Activated naive CD4-positive, alpha-beta T cell treated with anti-CD3 and anti-CD28 coated beads, Interleukin-2, amount 10 ng/mL, durations not matched to agents 7 days and 5 days (primary cell): ENCODE measurements around the gene SORCS2.

Experiments
- CTCF ChIA-PET: fragments of 350-600 bp; sonication (Branson Sonifier 250); formaldehyde crosslinking; loops from one replicate; lab custom pipeline; 2021; ENCODE audit warnings: antibody characterized with exemption; lab: Charles Lee
- DNase-seq: peaks from one replicate; pipeline ENCODE4 v3.0.0-alpha.2; 2020
- H3K27ac Mint-ChIP-seq: one replicate; pipeline ENCODE4 v1.8.0; 2021; ENCODE audit warnings: mild to moderate bottlenecking, moderate library complexity, mixed read lengths
- H3K27me3 Mint-ChIP-seq: one replicate; pipeline ENCODE4 v1.8.0; 2021; ENCODE audit warnings: mild to moderate bottlenecking, mixed read lengths
- H3K36me3 Mint-ChIP-seq: one replicate; pipeline ENCODE4 v1.8.0; 2021; ENCODE audit warnings: mixed read lengths
- H3K4me1 Mint-ChIP-seq: one replicate; pipeline ENCODE4 v1.8.0; 2021; ENCODE audit warnings: mixed read lengths
- H3K4me3 Mint-ChIP-seq: one replicate; pipeline ENCODE4 v1.8.0; 2021; ENCODE audit warnings: mild to moderate bottlenecking, moderate library complexity, mixed read lengths
- H3K9me3 Mint-ChIP-seq: one replicate; pipeline ENCODE4 v1.8.0; 2021; ENCODE audit warnings: mixed read lengths

SORCS2 gene

DNA sequence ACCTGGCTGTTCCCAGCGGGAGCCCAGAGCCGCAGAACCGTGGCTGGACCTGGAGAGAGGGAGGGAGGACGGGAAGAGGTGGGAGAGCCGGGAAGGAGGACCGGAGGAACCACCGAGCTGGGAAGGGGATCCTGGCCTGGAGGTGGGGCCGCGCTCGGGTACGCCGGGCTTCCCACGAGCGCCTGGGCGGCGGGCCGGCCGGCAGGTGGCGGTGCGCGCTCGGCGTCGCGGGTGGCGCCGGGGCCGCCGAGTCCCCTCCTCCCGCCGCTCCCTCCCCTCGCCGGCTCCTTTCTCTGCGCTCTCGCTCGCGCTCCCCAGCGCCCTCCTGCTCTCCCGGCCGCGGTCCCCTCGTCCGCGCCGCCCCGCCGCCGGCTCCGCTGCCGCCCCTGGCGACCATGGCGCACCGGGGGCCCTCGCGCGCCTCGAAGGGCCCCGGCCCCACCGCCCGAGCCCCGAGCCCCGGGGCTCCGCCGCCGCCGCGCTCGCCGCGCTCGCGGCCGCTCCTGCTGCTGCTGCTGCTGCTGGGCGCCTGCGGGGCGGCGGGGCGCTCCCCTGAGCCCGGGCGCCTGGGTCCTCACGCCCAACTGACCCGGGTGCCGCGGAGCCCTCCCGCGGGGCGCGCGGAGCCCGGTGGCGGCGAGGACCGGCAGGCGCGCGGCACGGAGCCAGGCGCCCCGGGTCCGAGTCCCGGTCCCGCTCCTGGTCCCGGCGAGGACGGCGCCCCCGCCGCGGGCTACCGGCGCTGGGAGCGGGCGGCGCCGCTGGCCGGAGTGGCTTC is at the start of gene SORCS2:
TSS of gene SORCS2 (plus strand) at position 287 of the 778 bp plus-strand sequence.
- Mint-ChIP-seq H3K4me3 (peak within 1 kb of the TSS; percentile 54), H3K9me3 (no peaks in the 10 kb centered on the region), H3K27ac (no peak within 1 kb of the TSS), H3K36me3 (no peaks in the 10 kb centered on the region), H3K27me3 (peaks cover 95% of the 10 kb centered on the region), H3K4me1 (no peaks in the 10 kb centered on the region)
- CTCF ChIA-PET, result interaction anchor here (0.7 to 3.1 kb wide), 6 partner anchors 9 to 610 kb away, joined by 3 to 9 read pairs (median 4); no protein-coding TSS in a partner anchor
- peak; percentile 66 for DNase-seq

DNA sequence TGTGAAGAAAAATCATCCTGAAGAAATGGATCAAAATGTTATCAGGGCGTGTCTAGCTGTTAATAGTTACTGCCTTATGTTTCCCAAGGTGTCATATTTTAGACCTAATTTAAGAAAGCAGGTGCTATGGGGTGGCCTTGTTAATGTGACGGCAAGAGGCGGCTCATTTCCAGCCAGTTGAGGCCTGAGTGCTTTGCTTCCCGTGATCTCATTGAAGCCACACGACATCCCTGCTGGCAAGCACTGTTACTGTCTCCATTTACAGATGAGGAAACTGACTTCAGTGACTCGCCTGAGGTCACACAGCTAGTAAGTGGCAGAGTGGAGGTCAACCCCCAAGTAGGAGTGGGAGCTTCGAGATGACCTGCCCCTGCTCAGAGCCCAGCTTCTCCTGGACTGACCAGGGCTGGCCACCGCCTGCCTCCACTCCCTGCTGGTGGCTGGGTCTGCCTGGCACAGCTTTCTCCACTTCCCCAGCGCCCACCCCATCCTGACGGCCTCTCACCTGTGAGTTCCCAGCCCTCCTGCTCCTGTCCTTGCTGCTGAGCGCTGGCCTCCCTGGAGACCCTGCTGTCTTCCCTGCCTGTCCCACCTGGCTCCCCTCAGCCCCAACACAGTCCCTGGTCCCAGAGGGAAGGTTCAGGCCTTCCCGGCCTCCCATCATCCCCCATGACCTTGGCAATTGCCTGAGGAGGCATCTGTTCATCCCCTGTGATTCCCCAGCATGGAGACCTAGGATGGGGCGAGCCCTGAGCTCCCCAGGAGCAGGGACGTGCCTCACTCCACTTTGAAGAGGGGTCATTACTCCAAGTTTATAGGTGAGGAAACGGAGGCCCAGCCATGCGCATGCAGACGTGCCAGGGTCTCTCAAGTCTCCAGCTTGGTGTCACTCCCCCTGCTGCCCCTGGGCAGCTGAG is 47.7 kb upstream of the SORCS2 start:
- Mint-ChIP-seq H3K4me1 (no peaks in the 10 kb centered on the region), H3K4me3 (no peak overlapping the region), H3K36me3 (no peaks in the 10 kb centered on the region), H3K9me3 (no peaks in the 10 kb centered on the region), H3K27ac (no peak overlapping the region), H3K27me3 (peaks cover 15% of the 10 kb centered on the region)
- DNase-seq, result no peak
- CTCF ChIA-PET, result no interaction called here

DNA sequence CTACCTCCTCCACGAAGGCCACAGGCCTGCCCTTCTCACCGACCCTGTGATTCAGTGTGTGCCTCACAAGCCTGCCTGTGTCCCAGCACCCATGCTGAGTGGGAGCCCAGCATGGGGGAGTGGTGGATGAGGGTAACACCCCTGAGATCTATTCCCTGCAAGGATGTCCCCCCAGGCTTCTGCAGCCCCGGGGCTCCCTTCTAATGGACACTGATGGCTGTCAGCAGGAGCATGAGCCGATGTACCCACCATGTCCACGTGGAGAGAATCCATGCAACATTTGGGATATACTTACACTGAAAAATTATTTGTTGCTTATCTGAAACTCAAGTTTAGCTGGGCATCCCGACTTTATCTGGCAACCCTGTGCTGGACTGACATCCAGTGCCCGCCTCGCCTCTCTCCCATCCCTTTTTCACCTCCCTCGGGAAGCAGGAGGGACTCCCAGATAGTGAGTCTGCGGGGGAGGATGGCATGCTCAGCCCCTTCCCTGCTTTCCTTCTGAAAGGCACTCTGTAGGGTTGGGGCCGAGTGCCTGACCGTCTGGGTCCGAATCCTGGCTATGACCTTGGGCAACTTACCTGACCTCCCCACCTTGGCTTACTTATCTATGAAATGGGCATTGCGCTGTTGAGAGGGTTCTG is 46.9 kb upstream of the SORCS2 start:
- H3K9me3 Mint-ChIP-seq, result no peaks in the 10 kb centered on the region
- CTCF ChIA-PET, result no interaction called here
- no peak for DNase-seq
- H3K4me3 Mint-ChIP-seq, result no peak overlapping the region
- peaks cover 15% of the 10 kb centered on the region for H3K27me3 Mint-ChIP-seq
- H3K27ac Mint-ChIP-seq, result no peak overlapping the region
- H3K36me3 Mint-ChIP-seq, result no peaks in the 10 kb centered on the region
- no peaks in the 10 kb centered on the region for H3K4me1 Mint-ChIP-seq

DNA sequence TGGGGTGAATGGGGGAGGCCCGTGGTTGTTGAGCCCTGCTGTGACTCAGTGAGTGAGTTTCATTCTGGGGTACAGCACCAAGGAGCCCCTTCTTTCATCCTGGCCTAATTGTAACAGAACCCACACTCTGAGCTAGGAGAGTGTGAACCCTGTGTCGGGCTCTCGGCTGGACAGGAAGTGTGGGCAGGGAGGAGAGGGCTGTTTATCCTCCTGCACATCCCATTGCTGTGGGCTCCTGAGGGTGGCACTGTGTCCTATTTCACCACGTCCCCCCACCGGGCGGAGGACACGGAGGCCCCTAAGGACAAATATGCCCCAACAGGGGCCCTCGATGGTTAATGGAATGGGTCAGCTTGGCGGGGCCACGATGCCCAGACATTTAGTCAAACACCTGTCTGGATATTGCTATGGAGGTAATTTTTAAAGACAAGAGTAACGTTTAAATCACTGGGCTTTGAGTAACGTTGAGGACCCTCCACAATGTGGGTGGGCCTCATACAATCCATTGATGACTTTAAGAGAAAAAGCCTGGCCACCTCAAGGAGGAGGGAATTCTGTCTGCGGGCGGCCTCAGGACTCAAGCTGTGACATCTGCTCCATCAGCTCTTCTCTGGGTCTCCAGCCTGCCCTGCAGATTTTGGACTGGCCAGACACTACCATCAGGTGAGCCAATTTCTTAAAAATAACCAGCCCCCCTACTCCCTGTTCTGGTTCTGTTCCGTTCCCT is 46.1 kb upstream of the SORCS2 start:
- no peaks in the 10 kb centered on the region for H3K36me3 Mint-ChIP-seq
- peaks cover 17% of the 10 kb centered on the region for H3K27me3 Mint-ChIP-seq
- no peak overlapping the region for H3K27ac Mint-ChIP-seq
- DNase-seq, result no peak
- H3K9me3 Mint-ChIP-seq, result no peaks in the 10 kb centered on the region
- no peaks in the 10 kb centered on the region for H3K4me1 Mint-ChIP-seq
- CTCF ChIA-PET, result no interaction called here
- no peak overlapping the region for H3K4me3 Mint-ChIP-seq

DNA sequence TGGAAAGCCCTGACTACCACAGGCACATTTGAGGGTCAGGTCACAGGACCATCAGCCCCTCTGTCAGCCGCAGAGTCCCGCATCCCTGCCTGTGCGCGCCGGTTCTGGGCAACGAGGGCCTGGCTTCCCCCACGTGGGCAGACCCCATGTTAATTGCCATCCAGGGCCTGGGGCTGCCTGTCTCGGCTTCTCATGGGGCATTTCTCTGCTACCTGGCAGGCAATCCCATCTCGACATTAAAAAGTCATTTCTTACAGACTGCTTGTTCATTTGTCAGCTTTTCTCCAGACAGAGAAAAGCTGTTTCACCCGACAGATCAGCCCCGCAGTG is 45.6 kb upstream of the SORCS2 start:
- H3K36me3 Mint-ChIP-seq, result no peaks in the 10 kb centered on the region
- CTCF ChIA-PET, result no interaction called here

DNA sequence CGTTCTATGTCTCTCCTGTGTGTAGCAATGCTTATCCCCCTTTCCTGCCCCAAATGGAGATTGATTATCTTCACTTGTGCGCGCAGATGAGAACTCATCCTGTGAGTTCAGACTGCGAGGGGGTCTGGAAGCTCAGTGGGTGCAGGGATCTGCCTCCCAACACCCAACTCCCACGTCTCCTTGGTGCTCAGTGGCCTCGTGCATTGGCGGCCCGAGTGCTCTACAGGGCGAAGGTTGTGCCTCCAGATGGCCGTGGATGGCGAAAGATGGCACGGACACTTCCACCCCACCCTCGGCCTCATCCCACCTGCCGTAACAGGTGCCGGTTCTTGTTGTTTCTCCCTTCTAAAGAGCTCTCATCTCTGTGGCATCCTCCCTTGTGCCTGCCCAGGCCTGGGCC is 45.1 kb upstream of the SORCS2 start:
- CTCF ChIA-PET, result no interaction called here
- Mint-ChIP-seq H3K36me3 (no peaks in the 10 kb centered on the region), H3K27ac (no peak overlapping the region), H3K4me3 (no peak overlapping the region), H3K4me1 (no peaks in the 10 kb centered on the region), H3K9me3 (no peaks in the 10 kb centered on the region), H3K27me3 (peaks cover 17% of the 10 kb centered on the region)
- DNase-seq, result no peak

More for the DNA sequence above, 45.6 kb upstream of the SORCS2 start:
- Mint-ChIP-seq H3K27me3 (peaks cover 17% of the 10 kb centered on the region), H3K9me3 (no peaks in the 10 kb centered on the region), H3K4me3 (no peak overlapping the region), H3K27ac (no peak overlapping the region), H3K4me1 (no peaks in the 10 kb centered on the region)
- no peak for DNase-seq

DNA sequence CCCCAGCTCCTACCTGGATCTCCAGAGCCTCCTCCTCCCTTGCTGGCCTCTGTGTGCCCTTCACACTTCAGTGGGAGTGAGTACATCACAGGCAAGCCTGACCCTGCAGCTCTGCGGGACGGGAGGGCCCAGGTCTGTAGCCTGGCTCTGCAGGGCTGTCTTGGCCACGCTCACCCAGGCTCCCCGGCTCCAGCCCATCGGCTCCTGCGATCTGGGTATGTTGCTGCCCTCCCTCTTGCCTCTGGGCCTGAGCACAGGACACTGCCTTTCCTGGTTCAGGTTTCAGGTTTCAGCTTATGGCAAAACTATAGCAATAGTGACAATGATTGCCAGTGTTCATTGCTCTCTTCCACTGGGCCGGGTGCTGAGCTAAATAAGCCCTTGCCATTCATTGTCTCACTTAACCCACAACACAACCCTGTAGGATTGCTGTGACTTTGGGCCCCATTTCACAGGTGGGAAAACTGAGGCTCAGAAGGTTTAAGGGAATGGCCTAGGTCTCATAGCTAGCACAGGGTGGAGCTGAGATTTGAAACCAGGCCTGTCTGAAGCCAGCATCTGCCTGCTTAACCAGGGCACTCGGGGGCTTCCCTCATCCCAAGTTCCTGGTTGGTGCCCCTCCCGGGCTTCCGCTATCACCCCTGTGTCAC is 44.6 kb upstream of the SORCS2 start:
- no peaks in the 10 kb centered on the region for H3K9me3 Mint-ChIP-seq
- no peak for DNase-seq
- no peaks in the 10 kb centered on the region for H3K36me3 Mint-ChIP-seq
- H3K4me3 Mint-ChIP-seq, result no peak overlapping the region
- CTCF ChIA-PET, result no interaction called here
- H3K27me3 Mint-ChIP-seq, result peaks cover 17% of the 10 kb centered on the region
- no peaks in the 10 kb centered on the region for H3K4me1 Mint-ChIP-seq
- no peak overlapping the region for H3K27ac Mint-ChIP-seq

DNA sequence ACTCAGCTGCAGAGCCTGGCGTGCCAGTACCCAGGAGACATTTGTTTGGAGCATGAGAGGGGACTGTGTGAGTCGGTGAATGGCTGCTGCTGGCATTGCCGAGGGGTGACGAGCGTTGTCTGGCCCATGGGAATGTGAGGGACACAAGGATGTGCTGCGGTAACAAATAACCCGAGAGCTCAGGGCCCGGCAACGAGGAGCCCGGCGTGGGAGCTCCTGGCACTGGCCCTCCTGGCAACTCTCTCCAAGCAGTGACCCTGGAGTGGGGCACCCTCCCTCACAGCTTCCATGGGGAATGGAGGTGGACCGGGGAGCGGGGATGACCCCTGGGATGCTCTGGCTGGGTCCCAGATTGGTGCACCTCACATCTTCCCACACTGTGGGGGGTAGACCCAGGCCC is 44.0 kb upstream of the SORCS2 start:
- Mint-ChIP-seq H3K27me3 (peaks cover 17% of the 10 kb centered on the region), H3K27ac (no peak overlapping the region), H3K4me1 (no peaks in the 10 kb centered on the region), H3K36me3 (no peaks in the 10 kb centered on the region), H3K4me3 (no peak overlapping the region), H3K9me3 (no peaks in the 10 kb centered on the region)
- CTCF ChIA-PET, result no interaction called here
- DNase-seq, result no peak

DNA sequence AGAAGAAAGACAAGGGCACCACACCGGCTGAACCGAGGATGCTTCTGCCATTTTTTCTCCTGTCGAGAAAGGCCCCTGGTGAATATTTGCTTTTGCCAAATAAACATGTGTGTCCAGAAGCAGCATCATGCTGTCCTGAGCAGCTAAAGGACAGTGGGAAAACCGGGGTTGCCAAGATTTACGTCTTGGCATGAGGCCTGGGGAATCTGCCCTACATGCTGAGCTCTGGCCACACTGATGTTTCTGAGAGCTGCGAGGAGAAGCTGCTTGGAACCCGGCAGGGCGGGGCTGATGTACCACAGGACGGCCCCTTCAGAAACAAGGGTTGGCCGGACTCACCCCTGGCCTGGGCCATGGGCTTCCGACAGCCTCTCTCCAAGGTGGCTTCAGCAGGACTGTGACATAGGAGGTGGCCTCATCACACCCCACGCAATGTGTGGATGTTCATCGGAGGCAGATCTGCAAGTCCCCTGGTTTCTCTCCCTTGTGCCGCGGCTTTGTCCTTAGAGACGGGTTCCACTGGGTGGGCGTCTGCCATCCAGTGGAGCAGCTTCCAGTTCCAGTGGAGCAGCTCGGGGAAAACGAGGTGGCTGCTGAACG is 42.2 kb upstream of the SORCS2 start:
- H3K27ac Mint-ChIP-seq, result no peak overlapping the region
- no peak for DNase-seq
- H3K4me3 Mint-ChIP-seq, result no peak overlapping the region
- peaks cover 16% of the 10 kb centered on the region for H3K27me3 Mint-ChIP-seq
- no peaks in the 10 kb centered on the region for H3K4me1 Mint-ChIP-seq
- H3K36me3 Mint-ChIP-seq, result no peaks in the 10 kb centered on the region
- no peaks in the 10 kb centered on the region for H3K9me3 Mint-ChIP-seq
- CTCF ChIA-PET, result no interaction called here

DNA sequence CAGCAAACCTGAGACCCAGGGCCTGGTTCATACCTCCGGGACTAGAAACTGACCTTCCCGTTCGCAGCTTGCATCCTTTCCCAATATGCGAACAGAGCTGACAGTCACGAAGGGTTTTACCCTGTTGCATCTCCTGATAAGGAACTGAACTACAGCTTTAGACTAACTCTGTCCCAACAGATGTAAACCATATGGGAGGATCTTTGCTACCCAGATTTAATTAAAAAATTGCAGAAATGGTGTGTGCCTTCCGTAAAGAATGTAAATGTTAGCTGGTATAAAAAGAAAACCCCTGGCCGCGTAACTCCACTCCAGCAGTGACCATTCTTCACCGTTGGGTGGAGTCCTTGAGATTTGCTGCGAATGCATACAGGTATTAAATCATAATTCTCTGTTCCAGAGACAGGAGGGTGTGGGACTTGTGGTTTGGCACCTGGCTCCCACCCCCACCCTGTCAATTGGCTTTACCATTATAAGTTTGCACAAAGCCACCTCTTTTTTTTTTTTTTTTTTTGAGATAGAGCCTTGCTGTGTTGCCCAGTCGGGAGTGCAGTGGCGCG is 40.6 kb upstream of the SORCS2 start:
- H3K36me3 Mint-ChIP-seq, result no peaks in the 10 kb centered on the region
- H3K27me3 Mint-ChIP-seq, result peaks cover 27% of the 10 kb centered on the region
- no peak for DNase-seq
- no peaks in the 10 kb centered on the region for H3K9me3 Mint-ChIP-seq
- H3K27ac Mint-ChIP-seq, result no peak overlapping the region
- H3K4me3 Mint-ChIP-seq, result no peak overlapping the region
- CTCF ChIA-PET, result no interaction called here
- H3K4me1 Mint-ChIP-seq, result no peaks in the 10 kb centered on the region

DNA sequence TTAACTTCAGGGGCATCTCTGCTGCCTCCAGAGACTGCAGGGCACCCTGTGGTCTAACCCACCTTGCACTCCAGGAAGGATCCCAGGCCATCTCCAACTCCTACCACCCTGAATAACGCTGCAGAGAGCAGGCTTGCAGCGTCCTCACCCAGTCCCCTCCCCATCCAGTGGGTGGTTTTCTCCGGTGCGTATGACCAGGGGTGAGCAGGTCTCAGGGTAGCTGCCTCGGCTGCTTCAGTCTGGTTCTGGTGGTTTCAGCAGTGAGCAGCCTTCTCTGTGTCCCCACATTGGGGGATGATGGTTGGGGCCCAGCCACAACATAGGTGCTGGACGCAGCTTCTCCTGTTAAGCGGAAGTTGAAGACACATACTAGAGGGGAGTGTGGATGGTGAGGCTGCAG is 38.6 kb upstream of the SORCS2 start:
- no peaks in the 10 kb centered on the region for H3K4me1 Mint-ChIP-seq
- H3K36me3 Mint-ChIP-seq, result no peaks in the 10 kb centered on the region
- H3K9me3 Mint-ChIP-seq, result no peaks in the 10 kb centered on the region
- H3K27me3 Mint-ChIP-seq, result peaks cover 44% of the 10 kb centered on the region
- no peak overlapping the region for H3K4me3 Mint-ChIP-seq
- H3K27ac Mint-ChIP-seq, result no peak overlapping the region
- DNase-seq, result peak; percentile 17
- CTCF ChIA-PET, result no interaction called here

DNA sequence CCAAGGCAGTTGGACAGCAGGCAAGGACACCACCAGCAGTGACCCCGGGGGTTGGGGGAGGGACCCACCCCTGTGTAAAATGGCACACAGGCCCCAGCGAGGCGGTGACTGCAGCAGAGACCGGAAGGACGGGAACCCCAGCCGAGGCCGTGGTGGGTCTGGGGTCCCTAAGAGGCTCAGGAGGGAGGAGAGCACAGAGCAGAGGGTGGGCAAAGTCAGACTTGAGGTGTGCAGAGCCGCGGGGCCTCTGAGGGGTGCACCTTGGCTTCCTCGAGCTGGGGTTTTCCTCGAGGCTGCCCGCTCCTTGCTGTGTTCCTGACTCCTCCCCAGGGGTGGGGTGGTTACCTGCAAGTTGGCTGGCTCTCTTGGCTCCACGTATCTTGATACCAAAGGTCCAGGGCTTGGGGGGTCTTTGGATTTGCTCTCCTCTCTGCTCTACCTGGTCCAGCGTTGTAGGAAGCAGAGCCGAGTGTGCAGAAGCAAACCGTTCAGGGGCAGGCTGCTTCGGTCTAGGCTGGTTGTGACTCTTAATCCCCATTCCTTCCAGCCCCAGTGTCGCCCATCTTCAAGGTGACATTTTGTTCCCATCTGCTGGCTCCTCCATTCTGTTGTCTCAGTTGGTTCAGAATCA is 37.9 kb upstream of the SORCS2 start:
- Mint-ChIP-seq H3K4me3 (no peak overlapping the region), H3K36me3 (no peaks in the 10 kb centered on the region), H3K27me3 (peaks cover 48% of the 10 kb centered on the region), H3K9me3 (no peaks in the 10 kb centered on the region), H3K27ac (no peak overlapping the region), H3K4me1 (no peaks in the 10 kb centered on the region)
- CTCF ChIA-PET, result no interaction called here
- peak; percentile 13 for DNase-seq
